NCI-H2196 (cell line): ENCODE results near the gene CRABP1.

Experiments used
- DNase-seq: peaks from one replicate; lab custom pipeline; 2025; ENCODE audit not compliant: unreplicated experiment; lab: John Stamatoyannopoulos, UW

The CRABP1 gene

DNA sequence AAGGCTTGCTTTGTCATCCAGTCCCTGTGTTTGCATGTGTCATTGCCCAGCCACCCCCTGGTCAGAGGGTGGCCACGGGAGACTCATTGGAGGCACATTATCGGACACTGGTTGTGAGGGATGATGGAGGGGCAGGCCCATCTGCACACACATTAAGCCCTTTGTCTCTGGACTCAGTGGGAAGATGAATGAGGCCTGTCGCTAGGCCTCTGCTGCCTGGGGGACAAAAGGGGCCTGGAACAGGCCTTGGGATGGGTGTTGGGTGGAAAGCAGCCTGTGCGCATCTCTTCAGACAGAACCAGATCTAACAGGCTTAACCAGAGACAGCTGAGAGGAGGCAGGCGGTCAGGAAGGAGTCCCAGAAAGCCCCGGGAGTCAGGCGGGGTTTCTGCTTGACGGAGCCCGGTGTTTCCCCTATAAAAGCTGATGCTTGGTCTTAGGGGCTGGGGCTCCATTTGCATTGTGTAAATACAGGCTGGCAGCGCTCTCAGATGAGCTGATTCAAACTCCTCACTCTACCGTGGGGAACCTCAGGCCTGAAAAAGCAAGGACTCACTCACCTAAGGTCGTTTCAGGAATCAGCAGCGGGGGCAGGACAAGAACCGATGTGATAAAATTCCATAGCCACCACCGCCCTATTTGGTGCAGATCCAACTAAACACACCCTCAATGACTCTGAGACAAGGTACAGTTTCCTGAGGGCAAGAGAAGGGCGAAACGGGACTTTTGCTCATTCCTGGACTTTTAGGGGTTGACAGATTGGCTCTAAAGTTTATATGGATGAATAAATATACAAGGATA is 23.7 kb upstream of the CRABP1 start:
- DNase-seq: no peak

DNA sequence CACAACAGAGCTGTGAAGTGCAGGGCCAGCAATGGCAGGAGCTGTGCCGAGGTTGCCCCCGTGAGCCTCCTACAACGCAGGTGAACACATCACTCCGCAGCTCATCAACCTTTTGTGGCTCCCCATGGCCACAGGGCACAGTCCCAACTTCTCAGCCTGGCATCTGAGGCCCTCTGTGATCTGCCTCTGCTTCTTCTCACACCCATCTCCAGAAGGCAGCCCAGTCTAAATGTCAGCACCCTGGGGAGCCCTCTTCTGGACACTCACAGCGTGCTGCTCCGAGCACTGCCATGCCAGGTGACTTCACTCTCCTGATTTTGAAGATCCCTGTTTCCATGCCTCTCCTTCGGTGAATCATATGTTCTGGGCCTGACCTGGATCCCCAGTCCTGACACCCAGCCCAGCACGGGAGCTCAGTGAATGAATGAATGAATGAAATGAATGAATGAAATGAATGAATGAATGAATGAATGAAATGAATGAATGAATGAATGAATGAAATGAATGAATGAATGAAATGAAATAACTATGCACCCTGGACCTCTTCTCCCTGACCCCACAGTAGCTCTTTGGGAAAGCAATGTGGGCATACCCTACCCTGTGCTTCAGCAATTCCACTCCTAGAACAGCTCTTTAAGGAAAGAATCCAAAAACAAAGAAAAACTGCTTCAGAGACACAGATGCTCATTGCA is 22.9 kb upstream of the CRABP1 start:
- peak; percentile 12 for DNase-seq

DNA sequence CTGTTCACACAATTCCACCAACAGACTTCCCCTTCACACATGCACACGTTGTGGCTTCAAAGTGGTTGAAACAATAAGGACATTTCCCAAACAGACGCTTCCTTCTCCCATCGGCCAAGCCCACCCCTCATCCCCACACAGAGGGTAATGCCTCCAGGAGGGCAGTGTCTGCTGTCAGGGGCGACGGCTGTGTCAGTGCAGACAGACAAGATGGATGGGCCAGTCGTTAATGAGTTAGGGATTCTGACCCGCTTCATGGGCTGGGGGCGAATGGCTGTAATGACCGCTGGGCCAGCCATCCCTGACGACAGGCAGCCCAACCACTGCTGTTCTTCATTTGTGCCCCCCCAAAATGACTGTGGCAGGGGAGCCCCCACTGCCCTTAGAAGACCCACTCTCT is 20.6 kb upstream of the CRABP1 start:
- DNase-seq: no peak

DNA sequence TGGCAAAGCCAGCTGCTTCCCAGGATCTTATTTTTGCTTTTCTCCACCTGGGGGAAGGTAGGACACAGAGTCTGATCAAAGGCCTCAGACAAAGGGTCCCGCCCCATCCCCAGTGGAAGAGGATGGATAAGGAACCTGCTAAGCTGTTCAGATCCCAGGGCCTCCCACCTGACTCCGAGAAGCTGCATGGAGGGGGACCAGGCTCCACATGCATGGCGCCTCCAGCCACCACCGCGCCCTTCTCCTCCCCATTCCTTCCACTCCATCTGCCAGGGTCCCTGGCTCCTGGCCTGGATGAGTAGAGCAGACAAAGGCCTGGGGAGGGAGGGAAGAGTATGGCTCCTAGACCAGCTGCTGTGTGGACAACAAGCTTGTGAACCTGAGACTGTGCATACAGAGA is 20.0 kb upstream of the CRABP1 start:
- DNase-seq: peak; percentile 48

DNA sequence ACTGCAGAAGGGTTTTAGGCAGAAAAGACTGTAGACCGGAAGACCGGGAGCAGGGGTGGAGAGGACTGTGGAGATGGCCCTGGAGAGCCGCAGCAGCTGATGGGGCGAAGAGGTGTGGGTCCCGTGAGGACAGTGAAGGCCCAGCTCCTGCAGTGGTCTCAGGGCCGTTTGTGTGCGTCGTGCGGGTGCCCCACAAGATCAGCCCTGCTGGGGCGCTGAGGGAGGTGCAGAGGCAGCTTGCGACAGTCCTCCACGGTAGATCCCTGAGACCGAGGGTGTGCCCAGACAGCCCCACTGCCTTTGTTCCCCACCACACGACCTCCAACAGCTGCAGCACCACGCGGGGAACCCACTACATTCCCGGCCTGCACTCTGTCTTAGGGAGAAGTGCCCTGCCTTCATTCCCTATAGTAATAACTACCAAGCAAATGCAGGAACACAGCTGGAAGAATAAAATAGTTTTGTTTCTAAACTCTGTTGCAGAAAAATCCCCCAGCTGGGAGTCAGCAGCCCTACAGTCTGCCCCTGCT is 19.0 kb upstream of the CRABP1 start:
- DNase-seq: no peak

DNA sequence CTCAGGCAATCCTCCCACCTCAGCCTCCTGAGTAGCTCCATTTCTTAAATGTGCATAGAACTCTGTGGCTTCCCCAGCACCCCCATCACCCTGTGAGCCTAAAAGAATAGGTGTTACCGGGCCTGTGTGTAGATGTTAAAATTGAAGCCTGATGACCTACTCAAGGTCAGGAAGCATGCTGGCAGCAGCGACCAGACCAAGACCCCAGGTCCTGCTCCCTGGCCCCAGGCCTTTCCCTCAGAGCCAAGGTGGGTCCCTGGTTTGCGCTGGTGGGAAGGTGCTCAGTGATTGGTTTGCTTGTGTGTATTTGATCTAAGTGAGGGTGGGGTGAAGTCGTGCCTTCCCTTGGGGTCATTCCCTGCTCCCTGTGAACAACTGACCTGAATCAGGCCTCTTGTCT is 18.4 kb upstream of the CRABP1 start:
- no peak for DNase-seq

DNA sequence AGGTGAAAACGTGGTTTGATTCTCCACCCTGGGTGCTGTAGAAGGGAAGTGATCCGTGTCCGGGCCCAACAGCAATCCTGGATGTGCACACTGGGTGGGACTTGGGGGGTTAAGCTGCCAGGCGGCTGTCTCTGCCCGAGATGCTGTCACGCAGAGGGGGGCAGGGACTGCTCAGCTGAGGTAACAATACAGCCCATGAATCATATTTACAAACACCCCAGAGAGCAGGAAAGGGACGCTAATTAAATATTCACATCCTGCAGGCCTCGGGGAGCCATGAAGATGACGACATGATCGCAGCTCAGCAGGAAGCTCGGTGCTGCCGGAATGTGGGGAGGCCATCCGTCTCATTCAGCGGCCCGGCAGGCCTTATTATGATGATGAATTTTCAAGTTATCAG is 17.9 kb upstream of the CRABP1 start:
- no peak for DNase-seq

DNA sequence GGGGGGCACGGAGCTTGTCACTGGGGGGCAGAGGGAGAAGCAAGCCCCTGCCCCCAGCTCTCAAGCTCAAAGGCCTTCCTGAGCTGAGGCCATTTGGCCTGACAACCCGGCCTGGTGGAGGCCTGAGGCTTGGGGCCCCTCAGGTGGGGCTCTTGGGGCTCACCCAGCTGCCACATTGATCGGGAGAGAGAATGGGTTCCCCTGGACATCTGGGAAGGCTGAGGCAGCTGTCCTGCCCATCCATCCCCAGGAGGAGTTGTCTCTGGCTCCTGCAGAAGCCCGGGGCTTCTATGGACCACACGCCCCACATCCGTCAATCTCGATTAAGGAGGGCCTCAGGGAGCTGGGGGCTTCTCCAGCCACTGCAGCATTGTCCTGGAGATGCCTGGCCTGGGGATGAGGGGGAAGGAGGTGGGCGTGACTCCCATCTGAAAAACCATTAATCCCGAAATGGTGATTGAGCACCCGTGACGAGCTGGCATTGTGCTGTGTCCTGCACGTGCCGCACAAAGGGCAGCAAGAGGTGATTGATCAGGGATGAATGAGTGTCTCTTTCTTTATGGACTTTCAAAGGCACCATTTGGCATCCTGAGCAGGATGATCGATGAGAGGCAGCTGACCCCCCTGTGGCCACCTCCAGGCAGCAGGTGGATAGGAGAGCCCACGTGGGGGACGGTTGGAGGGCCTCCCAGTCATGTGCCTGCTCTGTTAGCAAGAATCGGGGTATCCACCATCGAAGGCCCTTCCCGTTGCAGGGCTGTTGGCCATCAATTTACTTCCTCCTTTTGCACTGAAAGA is 17.2 kb upstream of the CRABP1 start:
- DNase-seq: no peak

DNA sequence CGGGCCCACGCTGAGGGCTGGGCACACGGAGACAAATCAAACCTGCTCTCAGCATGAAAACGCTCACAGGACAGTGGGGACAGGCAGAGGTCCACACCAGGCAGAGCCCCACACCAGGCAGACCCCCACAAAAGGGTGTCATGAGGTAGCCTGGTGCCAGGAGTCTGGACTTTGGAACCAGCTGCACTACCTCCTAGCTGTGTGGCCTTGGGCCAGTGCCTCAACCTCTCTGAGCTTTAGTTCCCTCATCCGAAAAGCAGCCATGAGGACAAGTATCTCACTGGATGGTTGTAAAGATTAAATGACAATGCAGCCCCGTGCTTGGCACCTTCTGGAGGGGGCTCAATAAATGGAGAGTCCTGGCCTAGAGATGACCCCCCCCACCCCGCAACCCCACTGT is 16.5 kb upstream of the CRABP1 start:
- DNase-seq: no peak

DNA sequence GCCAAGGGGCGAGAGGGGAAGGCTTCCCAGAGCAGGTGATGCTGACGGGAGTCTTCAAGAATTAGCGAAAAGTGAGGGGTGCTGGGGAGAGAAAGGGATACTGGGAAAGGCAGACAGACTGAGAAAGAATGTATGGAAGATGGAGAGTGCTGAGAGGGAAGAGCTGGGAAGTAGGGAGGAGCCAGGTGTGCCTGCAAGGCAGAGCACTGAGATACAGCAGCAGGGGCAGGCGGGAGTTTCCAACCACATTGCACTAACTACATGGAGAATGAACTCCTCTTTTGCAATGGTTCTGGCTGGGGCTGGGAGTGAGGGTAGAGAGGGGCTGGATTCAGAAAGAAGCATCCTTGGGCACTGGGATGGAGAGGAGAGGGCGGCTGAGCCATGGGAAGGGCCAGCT is 16.0 kb upstream of the CRABP1 start:
- no peak for DNase-seq

DNA sequence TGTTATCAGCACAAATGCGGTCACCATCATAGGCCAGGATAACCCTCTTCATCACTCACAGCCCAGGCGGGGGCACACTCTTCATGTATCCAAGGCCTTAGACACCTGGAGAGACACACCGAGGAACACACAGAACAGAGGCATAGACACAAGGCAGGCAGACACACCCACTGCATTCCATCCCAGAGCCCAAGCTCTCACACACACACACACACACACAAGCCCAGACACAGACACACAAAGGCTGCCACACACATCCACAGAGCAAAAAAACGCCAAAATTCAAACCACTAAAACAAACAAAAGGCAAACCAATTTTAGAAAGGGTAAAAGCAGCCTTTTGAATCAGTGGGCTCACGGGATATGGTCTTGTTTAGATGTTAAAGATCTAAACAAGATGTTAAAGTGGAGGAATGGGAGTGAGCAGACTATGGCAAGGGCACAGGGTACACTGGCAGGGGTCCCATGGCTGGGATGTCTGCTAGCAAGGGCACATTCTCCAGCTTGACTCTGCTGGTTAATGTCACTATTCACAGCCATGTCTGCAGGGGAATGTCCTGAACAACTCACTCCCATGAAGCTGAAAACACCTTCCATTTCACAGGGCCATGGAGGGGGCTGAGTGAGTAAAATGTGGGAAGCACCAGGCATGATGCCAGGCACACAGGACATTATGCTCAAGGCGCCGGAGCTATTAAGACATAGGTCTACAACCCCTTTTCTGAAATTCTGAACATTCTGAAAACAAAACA is 14.9 kb upstream of the CRABP1 start:
- DNase-seq: no peak

DNA sequence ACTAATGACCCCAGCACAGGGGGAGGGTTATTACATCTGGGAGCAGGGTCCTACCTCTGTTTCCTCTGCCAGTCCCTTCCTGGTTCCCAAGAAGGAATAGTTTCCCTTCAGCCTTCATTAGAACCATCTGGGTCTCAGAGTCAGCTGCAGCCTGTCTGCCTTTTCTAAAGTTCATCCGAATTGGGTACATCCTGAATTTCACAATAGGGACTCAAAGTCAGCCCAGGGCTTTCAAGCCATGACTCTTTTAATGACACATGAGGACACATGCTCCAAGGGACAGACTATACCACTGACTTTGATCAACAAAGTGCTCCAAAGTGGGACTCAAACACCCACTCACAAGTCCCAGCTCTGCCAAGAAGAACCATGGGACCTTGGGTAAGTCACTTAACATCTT is 12.7 kb upstream of the CRABP1 start:
- DNase-seq: no peak

DNA sequence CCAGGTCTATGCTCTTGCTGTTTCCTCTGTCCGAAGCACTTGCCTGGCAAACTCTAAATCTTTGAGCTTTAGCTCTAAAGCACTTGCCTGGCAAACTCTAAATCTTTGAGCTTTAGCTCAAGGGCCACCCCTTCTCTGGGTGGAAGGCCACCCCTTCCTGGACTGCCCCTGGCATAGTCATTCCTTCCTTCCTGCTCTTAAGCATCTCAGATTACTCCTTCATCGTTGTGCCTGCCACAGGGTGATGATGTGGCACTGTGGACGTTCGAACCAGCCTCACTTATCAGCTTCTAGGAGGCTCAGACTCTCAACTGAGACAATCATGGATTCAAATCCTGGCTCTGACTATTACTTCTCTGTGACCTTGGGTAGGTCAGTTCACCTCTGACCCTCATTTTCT is 10.5 kb upstream of the CRABP1 start:
- DNase-seq: no peak

DNA sequence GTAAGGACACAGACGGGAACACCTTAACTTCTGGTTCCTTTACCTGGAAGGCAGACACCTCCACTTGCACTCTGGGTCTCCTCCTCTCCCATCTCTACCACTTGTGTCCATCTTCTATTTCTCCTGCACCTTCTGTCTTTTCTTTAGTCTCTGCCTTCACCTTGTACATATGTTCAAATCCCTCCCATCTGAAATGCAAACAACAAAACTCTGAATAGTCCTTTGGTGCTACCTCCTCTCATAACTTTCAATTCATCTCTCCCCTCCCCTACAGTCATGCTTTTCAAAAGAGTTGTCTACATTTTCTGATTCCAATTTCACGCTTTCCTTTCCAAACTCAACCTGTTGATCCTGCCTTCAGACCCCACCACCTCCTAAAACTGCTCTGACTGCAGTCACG is 5.3 kb upstream of the CRABP1 start:
- DNase-seq: no peak

DNA sequence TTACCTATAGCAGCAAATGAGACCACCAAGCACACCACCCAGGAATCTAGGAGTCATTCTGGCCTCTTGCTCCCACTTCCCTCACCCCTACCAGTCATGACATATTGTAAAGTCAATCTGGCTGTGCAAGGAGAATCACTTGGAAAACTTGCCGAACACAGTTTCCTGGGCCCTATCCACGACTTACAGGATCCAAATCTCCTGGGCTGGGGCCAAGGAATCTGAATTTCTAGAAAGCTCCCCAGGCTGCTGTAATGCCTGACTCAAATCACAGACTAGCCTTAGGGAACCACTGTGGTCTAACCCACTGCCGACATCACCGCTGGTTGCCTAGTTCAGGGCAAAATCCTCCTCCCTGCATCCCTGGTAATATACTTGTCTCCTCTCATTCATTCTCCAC is 4.2 kb upstream of the CRABP1 start:
- DNase-seq: no peak

DNA sequence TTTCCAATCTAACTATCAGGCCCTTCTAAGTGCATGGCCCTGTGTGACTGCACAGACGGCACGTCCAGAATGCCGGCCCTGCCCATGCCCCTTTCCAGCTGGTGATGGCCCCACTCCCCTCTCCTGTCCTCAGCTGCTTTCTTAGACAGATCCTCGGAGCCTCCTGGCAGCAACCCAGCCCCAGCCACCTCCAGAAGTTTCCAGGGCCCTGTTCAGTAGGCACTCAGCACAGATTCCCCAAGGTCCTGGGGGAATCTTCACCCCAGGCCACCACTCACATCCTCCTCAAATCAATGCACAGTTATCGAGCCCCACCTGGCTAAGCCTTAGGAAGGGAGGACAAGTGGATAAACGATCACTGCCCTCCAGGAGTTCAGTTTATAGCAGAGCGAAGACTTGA is 1.4 kb upstream of the CRABP1 start:
- no peak for DNase-seq

DNA sequence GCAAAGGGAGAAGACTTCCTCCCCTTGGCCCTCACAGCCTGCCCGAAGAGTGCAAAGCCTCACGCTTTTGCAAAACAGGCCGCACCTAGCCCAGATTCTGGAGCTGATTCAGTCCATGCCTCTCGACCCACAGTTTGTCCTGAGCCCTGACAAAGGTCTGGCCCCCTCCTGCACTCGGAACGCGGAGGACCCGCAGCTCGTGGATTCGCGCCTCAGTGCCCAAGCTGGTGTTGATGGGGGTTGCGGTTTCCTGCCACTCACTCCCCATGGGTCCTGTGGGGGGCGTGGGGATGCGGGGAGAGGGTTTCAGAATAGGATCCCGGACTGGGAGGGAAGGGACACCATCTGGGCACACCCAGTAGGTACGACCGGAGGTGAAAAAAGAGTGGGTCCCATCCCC is 594 bp upstream of the CRABP1 start:
- DNase-seq: no peak

DNA sequence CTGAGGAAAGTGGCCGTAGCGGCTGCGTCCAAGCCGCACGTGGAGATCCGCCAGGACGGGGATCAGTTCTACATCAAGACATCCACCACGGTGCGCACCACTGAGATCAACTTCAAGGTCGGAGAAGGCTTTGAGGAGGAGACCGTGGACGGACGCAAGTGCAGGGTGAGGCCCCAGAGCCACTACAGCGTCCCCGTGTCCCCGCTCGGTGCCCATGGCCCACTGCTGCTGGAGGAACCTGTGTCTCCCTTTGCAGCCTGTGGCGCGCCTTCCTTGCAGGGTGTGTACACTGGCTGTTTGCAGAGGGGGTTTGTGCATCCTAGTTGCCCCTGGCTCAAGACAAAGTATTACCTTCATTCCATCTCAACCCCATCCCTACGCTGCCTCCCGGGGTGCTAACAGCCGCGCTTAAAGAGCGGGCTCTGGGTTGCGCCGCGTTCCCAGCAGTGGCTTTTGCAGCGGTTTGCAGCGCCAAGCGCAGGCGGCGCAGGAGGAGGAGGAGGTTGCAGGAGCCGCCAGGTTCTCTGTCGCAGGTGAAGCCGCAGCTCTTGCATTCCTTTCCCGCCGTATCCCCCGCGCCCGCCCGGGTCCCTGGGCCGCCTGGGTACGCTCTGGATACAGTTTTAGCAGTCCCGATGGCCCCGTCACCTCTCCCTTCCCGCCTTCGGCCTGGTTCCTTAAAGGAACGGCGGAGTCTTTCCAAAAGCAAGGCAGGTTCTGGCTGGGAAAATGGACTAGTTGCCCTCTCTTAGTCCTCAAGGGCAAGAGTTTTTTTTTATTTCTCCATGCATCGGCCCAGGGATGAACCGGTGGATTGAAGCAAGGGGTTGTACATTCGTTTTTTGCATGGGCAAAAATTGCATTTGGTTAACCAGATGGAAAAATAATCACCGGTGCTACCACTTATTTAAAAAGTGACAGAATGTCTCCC is 1.2 kb downstream of the CRABP1 start:
- DNase-seq: no peak

DNA sequence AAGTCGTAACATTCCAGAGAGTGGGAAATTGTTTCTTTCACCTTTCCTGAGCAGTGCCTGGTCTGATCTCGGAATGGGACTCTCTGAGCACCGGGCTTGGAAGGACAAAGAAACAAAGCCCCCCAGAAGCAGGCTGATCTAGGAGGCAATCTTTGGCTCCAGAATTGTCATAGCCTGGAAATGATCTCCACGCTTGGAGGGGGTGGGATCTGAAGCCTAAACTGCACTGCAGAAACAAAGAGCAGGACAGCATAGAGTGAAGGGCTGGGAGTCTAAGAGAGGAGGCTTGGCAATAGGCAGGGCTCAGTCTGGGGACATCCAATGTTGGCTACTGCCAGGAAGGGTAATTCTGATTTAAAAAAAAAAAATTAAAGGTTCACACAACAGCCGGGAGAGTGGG is 1.9 kb downstream of the CRABP1 start:
- no peak for DNase-seq
